Tibial nerve (tissue), 4 donors: ENCODE results near the gene ZFX. TPM values are rescaled to one million over a fixed set of nuclear protein-coding genes. Genes with fewer than 3 reads are reported as not detected.
"Not testable (repeated sequence)": the region's sequence is repeated elsewhere in the genome, so short reads cannot be mapped to it uniquely, and the experiment has no call there.

Source experiments
- DNase-seq, 2 donors: peaks; one replicate each; pipeline ENCODE4 v3.0.0-alpha.2; 2019; ENCODE audit warnings: low spot score in 2 of 2
- H3K27ac ChIP-seq, 4 donors: fragments of 200-600 bp; sonication (generic) in 3 of 4; one replicate each; pipeline ENCODE4 v1.5.1; 2017 to 2019; ENCODE audit warnings: mild to moderate bottlenecking in 1 of 4
- H3K27me3 ChIP-seq, 2 donors: fragments of 200-600 bp; sonication (generic) in 1 of 2; one replicate each; pipeline versions ENCODE4 v1.5.1 to v1.6.0; 2017 to 2019
- H3K36me3 ChIP-seq, 3 donors: fragments of 200-600 bp; sonication (generic); one replicate each; pipeline ENCODE4 v1.5.1; 2018 to 2019
- H3K4me1 ChIP-seq, 4 donors: fragments of 200-600 bp; sonication (generic) in 3 of 4; one replicate each; pipeline ENCODE4 v1.5.1; 2017 to 2019
- H3K4me3 ChIP-seq, 4 donors: fragments of 200-600 bp; sonication (generic) in 3 of 4; one replicate each; pipeline ENCODE4 v1.5.1; 2017 to 2019; ENCODE audit warnings: mild to moderate bottlenecking in 1 of 4, moderate library complexity in 1 of 4
- H3K9me3 ChIP-seq, 4 donors: fragments of 200-600 bp; sonication (generic) in 3 of 4; one replicate each; pipeline ENCODE4 v1.5.1; 2017 to 2019
- EP300 ChIP-seq, 2 donors: sonication (generic); formaldehyde crosslinking; IDR thresholded peaks; one replicate each; pipeline ENCODE4 v1.6.1; 2017; ENCODE audit warnings: antibody characterized with exemption in 2 of 2, mild to moderate bottlenecking in 1 of 2
- POLR2A ChIP-seq, 2 donors: fragments of 450-650 bp; IDR thresholded peaks; one replicate each; pipeline ENCODE4 v1.6.1; 2017; ENCODE audit warnings: antibody characterized with exemption in 2 of 2, mild to moderate bottlenecking in 2 of 2, moderate library complexity in 2 of 2
- WGBS, 2 donors: methylation state at CpG; one replicate each; pipeline ENCODE4 v1.1.5; 2018; 5-methylcytosine and 5-hydroxymethylcytosine counted together
- total RNA-seq, 4 donors: library from RNA; depleted of rRNA; stranded (reverse); fragments of >200 nt; gene quantifications; one replicate each; pipeline ENCODE4 v1.1.0, GENCODE V29; 2016
- TF ChIP-seq, protein P1 (sequence below), 5 experiments: fragments of 200-600 bp in 3 of 5; fragments of 450-650 bp in 2 of 5; sonication (generic) in 3 of 5; IDR thresholded peaks; one replicate each; pipeline ENCODE4 v1.5.1; 2016 to 2019; ENCODE audit warnings: antibody characterized with exemption in 5 of 5, mild to moderate bottlenecking in 3 of 5, moderate library complexity in 2 of 5

The ZFX gene
- total RNA-seq, 4 donors from 2014 or later, result 30.4 to 136 (median 33.3) TPM

DNA sequence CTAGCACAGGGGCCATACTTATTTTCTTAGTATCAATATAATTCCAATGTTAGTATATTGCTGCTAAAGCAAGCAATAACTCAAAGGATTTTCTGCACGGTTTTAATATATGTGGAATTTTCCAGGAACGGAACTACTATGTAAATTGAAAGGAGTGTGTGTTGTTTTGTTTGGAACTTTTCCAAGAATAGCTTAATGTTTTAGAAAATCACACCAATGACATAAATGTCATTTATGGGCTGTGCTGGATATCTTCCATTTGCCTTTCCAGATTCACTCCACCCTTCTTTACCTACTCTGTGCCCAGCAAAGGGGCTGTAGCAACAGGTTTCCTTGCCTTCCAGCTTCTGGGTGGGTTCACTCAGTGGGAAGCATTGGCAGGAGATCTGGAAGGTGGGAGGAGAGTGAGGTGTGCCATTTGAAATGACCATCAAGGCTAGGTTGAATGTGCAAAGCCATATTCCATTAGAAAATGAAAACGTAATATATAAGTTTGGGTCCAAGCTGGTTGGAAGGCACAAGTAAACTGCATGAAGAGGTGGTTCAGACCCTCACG, 25.2 kb upstream of the ZFX start:
- Histone ChIP-seq H3K27ac (no peak overlapping the region), H3K27me3 (no peaks in the 10 kb centered on the region), H3K36me3 (no peaks in the 10 kb centered on the region), H3K4me1 (no peaks in the 10 kb centered on the region), H3K9me3 (no peaks in the 10 kb centered on the region), H3K4me3 (no peak overlapping the region)
- TF ChIP-seq, protein P1, sequence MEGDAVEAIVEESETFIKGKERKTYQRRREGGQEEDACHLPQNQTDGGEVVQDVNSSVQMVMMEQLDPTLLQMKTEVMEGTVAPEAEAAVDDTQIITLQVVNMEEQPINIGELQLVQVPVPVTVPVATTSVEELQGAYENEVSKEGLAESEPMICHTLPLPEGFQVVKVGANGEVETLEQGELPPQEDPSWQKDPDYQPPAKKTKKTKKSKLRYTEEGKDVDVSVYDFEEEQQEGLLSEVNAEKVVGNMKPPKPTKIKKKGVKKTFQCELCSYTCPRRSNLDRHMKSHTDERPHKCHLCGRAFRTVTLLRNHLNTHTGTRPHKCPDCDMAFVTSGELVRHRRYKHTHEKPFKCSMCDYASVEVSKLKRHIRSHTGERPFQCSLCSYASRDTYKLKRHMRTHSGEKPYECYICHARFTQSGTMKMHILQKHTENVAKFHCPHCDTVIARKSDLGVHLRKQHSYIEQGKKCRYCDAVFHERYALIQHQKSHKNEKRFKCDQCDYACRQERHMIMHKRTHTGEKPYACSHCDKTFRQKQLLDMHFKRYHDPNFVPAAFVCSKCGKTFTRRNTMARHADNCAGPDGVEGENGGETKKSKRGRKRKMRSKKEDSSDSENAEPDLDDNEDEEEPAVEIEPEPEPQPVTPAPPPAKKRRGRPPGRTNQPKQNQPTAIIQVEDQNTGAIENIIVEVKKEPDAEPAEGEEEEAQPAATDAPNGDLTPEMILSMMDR (IDR thresholded peaks at IDR 0.05), result no peak
- DNase-seq, result no peak
- 63 to 67% methylated on average over 4 of the region's 4 CpGs for WGBS, 2 donors

DNA sequence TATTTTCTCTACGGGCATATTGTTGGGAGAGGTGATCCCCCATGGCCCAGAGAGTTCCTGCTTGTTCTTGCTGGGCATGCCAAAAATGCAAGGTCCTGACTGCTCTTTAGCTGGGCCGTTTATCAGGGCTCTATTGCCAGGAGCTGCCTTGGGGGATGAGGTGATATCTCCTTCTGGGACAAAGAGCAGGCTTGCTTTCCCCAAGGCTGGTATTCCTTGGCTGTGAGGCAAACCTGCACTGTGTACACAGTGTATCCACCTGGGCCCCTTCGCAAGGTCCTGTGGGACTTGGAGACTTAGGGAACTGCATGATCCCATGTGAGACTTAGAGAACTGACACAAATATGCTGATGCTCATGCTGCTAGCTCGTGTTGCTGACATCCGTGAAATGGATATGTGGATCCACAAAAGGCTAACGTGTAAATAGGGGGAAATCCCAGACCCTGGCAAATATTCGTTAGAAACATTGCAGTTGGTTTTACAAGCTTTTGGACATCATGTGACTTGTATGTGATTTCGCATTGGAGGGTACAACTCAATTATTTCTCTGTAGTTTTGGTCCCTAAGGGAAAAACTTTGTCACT, 24.4 kb upstream of the ZFX start:
- no peaks in the 10 kb centered on the region for H3K4me1 ChIP-seq
- TF ChIP-seq EP300 (IDR thresholded peaks at IDR 0.05), result no peak
- TF ChIP-seq, protein P1 (IDR thresholded peaks at IDR 0.05), result no peak
- TF ChIP-seq POLR2A (IDR thresholded peaks at IDR 0.05), result no peak
- H3K27me3 ChIP-seq, result no peaks in the 10 kb centered on the region
- no peaks in the 10 kb centered on the region for H3K36me3 ChIP-seq
- 62 to 69% methylated on average over 7 to 8 of the region's 8 CpGs for WGBS, 2 donors
- no peak overlapping the region for H3K27ac ChIP-seq
- DNase-seq, result no peak
- no peaks in the 10 kb centered on the region for H3K9me3 ChIP-seq
- no peak overlapping the region for H3K4me3 ChIP-seq

DNA sequence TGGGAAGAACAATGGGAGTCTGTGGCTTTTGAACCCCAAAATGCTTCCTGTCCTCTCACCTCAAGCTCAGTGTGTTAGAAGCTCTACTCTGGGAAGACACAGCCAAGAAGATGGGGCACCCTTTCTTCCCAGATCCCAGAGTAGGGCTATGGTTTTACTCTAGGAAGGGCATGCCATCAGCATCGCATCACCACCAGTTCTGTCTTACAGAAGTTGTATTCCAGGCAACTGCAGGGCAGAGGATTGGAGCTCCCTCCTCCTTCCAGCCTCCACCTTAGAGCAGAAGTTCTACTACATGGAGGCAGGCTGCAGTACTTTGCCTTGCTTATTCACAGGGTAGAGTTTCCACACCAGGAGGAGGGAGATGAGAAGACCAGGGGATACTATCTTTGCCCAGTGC, 18.1 kb upstream of the ZFX start:
- Histone ChIP-seq H3K27ac (no peak overlapping the region), H3K27me3 (peaks cover 0 to 5% of the 10 kb centered on the region in 2 donors), H3K4me3 (no peak overlapping the region), H3K4me1 (no peaks in the 10 kb centered on the region), H3K36me3 (no peaks in the 10 kb centered on the region), H3K9me3 (no peaks in the 10 kb centered on the region)
- no peak for DNase-seq
- TF ChIP-seq POLR2A (IDR thresholded peaks at IDR 0.05), result no peak
- TF ChIP-seq, protein P1 (IDR thresholded peaks at IDR 0.05), result no peak
- TF ChIP-seq EP300 (IDR thresholded peaks at IDR 0.05), result no peak
- 100% methylated on average over 1 of the region's 1 CpG; no CpG with 5 or more reads in 1 of the 2 donors for WGBS, 2 donors

DNA sequence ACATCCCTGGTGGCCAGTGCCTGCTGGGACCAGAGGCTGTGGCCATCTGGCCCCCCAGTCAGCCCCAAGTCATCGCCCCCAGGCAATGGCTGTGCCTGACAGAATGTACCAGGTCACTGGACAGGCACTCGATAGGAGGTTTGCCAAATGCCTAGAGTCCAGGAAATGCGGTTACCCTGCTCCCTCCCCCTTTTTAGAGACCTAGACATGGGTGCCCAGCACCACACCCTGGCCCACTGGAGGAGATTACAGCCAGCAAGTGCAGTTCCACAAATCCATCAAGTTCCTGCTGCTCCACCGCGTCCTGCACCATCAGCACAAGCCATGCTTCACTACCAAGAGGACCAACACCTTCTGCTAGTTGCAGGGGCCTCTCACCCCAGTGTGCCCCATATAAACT, 16.2 kb upstream of the ZFX start:
- no peaks in the 10 kb centered on the region for H3K4me1 ChIP-seq
- WGBS, 2 donors, result 75 to 81% methylated on average over 4 to 5 of the region's 5 CpGs
- no peak for TF ChIP-seq EP300 (IDR thresholded peaks at IDR 0.05)
- no peak for TF ChIP-seq POLR2A (IDR thresholded peaks at IDR 0.05)
- TF ChIP-seq, protein P1 (IDR thresholded peaks at IDR 0.05), result no peak
- peaks cover 0 to 5% of the 10 kb centered on the region in 2 donors for H3K27me3 ChIP-seq
- no peaks in the 10 kb centered on the region for H3K36me3 ChIP-seq
- H3K4me3 ChIP-seq, result no peak overlapping the region
- DNase-seq, result no peak
- no peak overlapping the region for H3K27ac ChIP-seq
- H3K9me3 ChIP-seq, result no peaks in the 10 kb centered on the region

- H3K4me1 ChIP-seq, H3K9me3 ChIP-seq, H3K4me3 ChIP-seq, DNase-seq, H3K36me3 ChIP-seq, H3K27me3 ChIP-seq, H3K27ac ChIP-seq: not testable (repeated sequence)
- WGBS, 2 donors, result 39 to 42% methylated on average over 5 to 7 of the region's 9 CpGs
Observed at GRCh38 chrX:24135768-24136167, 13.8 kb upstream of the ZFX start.

DNA sequence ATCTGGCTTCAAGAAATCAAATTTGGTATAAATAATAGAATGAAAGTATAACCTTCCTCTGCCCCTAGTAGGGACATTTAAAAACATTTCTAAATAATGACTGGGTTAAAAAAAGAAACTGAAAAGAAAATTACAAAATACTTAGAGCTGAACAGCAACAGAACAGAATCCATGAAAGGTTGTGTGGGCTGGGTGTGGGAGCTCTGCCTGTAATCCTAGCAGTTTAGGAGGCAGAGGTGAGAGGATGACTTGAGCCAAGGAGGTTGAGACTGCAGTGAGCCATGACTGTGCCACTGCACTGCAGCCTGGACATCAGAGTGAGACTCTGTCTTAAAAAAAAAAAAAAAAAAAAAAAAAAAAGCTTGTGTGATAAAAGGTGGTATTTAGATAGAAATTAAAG, 12.3 kb upstream of the ZFX start:
- H3K27ac ChIP-seq, result no peak overlapping the region
- H3K36me3 ChIP-seq, result no peaks in the 10 kb centered on the region
- no peaks in the 10 kb centered on the region for H3K9me3 ChIP-seq
- no peak for DNase-seq
- H3K4me1 ChIP-seq, result no peaks in the 10 kb centered on the region
- no peak overlapping the region for H3K4me3 ChIP-seq
- TF ChIP-seq EP300 (IDR thresholded peaks at IDR 0.05) (no peak), POLR2A (IDR thresholded peaks at IDR 0.05) (no peak)
- TF ChIP-seq, protein P1 (IDR thresholded peaks at IDR 0.05), result no peak
- H3K27me3 ChIP-seq, result peaks cover 0 to 3% of the 10 kb centered on the region in 2 donors

DNA sequence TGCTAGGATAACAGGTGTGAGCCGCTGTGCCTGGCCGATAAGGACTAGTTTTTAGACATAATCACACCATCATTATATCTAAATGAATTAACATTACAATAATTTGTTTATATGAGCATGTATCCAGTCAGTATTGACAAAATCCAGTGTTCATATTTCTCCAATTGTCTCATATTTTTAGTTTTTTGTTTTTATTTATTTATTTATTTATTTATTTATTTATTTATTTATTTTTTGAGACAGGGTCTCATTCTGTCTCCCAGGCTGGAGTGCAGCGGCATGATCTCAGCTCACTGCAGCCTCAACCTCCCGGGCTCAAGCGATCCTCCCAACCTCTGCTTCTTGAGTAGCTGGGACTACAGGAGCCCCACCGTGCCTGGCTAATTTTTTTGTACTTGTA, 5.5 kb upstream of the ZFX start:
- DNase-seq, H3K27me3 ChIP-seq, H3K9me3 ChIP-seq, H3K36me3 ChIP-seq, H3K27ac ChIP-seq, H3K4me3 ChIP-seq: not testable (repeated sequence)
- peaks cover 0 to 19% (median 7%) of the 10 kb centered on the region in 4 donors for H3K4me1 ChIP-seq
- 96% methylated on average over 6 of the region's 6 CpGs for WGBS, 2 donors
